VCaP (cell line): ENCODE data around the gene FBXL4.

Experiments
- H3K27ac ChIP-seq: fragments of 450-650 bp; 2 replicates; pipeline ENCODE4 v1.5.1; 2017
- CTCF ChIP-seq: fragments of 450-650 bp; conservative IDR thresholded peaks from 2 replicates; pipeline ENCODE4 v1.5.1; 2017; ENCODE audit warnings: mild to moderate bottlenecking, moderate library complexity

The FBXL4 gene

GRCh38 chr6:98821756-98822405 lies 125.9 kb downstream of the FBXL4 start:
- H3K27ac ChIP-seq, result no peak overlapping the region
- no peak for TF ChIP-seq CTCF
